ENCODE measurements around the gene RGL3. TPM values are rescaled to one million over a fixed set of nuclear protein-coding genes. Genes with fewer than 3 reads are reported as not detected.
"Not testable (repeated sequence)": the region's sequence is repeated elsewhere in the genome, so short reads cannot be mapped to it uniquely, and the experiment has no call there.

The RGL3 gene
- total RNA-seq, 2 donors from 2014 or later = 13.8 to 32.7 TPM

DNA sequence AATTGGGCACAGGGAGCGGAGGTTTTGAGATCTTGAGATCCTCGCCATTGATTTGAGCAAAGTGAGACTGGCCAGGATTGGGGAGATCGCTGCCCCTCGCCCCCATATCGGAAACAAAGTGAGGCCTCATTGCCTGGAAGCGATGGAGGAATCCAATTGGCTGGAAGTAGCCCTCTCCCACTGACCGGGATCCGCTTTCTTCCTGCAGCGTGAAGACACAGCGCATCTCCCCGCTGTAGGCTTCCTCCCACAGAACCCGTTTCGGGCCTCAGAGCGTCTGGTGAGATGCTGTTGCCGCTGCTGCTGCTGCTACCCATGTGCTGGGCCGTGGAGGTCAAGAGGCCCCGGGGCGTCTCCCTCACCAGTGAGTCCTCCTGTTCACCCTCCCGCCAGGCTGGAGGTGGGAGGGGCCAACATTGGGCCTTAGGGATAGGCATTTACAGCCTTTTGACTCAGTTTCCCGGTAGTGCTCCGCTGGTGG is 16.8 kb upstream of the RGL3 start:
- DNase-seq = peak; percentile 53
- peak overlapping the region; percentile 76 to 95 for H3K9ac ChIP-seq (ENCODE audit: low read depth in 2 of 2, low read length in 2 of 2)
- peaks cover 6% of the 10 kb centered on the region for H3K4me1 ChIP-seq
- peak overlapping the region; percentile 45 for H3K4me3 ChIP-seq
- H3K27me3 ChIP-seq = no peaks in the 10 kb centered on the region
- intact Hi-C loops (cut with DNase I) = no loop called here
- peak overlapping the region; percentile 56 for H3K27ac ChIP-seq
- H3K36me3 ChIP-seq = no peaks in the 10 kb centered on the region
- no peaks in the 10 kb centered on the region for H3K9me3 ChIP-seq
- TF ChIP-seq, protein P1, sequence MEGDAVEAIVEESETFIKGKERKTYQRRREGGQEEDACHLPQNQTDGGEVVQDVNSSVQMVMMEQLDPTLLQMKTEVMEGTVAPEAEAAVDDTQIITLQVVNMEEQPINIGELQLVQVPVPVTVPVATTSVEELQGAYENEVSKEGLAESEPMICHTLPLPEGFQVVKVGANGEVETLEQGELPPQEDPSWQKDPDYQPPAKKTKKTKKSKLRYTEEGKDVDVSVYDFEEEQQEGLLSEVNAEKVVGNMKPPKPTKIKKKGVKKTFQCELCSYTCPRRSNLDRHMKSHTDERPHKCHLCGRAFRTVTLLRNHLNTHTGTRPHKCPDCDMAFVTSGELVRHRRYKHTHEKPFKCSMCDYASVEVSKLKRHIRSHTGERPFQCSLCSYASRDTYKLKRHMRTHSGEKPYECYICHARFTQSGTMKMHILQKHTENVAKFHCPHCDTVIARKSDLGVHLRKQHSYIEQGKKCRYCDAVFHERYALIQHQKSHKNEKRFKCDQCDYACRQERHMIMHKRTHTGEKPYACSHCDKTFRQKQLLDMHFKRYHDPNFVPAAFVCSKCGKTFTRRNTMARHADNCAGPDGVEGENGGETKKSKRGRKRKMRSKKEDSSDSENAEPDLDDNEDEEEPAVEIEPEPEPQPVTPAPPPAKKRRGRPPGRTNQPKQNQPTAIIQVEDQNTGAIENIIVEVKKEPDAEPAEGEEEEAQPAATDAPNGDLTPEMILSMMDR (IDR thresholded peaks at IDR 0.05) = no peak

DNA sequence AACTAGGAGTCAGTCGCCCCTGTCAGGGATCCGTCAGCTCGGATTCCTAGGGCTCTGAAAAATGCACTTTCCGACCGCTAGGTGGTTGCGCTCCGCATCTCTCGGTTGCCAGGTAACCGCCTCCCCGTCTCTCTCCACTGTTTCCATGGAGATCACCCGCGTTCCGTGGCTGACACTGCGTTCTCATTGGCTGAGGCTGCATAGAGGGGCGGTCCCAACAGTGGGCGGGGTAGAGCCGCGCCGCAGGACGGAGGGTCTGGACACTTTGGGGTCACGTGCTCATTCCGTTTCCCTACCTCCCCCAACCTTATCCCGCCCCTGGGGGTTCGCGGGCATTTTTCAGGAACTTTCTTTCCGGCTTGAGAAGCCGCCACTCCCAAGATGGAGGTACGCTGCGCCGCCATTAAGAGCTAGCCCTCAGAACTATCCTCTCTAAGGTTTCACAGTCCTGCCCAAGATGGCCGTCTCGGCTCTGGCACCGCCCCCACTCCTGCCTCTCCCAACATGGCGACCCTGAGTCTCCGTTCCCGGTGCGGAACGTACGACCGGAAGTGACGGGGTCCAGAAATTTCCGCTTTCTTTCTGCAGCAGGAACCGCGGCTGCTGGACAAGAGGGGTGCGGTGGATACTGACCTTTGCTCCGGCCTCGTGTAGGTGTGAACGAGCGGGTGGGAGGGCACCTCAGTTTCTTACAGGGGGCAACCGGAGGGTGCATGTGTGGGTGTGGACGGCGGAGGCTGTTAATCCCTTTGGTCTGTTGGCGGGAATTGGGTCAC is 16.1 kb upstream of the RGL3 start, which contains the start of the genes ODAD3 and PRKCSH:
TSS of gene ODAD3 (minus strand) at position 65 of the 776 bp plus-strand sequence. CDS start 105 bp downstream, outside the sequence.
TSS of gene PRKCSH (plus strand) at position 579 of the 776 bp plus-strand sequence. CDS start 483 bp downstream, outside the sequence.
- Histone ChIP-seq H3K4me1 (peaks cover 6% of the 10 kb centered on the region), H3K4me3 (peak within 1 kb of the TSS; percentile 45), H3K27ac (peak within 1 kb of the TSS; percentile 56), H3K27me3 (no peaks in the 10 kb centered on the region), H3K9ac (ENCODE audit: low read depth in 2 of 2, low read length in 2 of 2) (peak within 1 kb of the TSS; percentile 76 to 95), H3K9me3 (no peaks in the 10 kb centered on the region), H3K36me3 (no peaks in the 10 kb centered on the region)
- TF ChIP-seq, protein P1 (IDR thresholded peaks at IDR 0.05) = peak; percentile 91
- DNase-seq = peak; percentile 99
- intact Hi-C loops (cut with DNase I) = no loop called here

DNA sequence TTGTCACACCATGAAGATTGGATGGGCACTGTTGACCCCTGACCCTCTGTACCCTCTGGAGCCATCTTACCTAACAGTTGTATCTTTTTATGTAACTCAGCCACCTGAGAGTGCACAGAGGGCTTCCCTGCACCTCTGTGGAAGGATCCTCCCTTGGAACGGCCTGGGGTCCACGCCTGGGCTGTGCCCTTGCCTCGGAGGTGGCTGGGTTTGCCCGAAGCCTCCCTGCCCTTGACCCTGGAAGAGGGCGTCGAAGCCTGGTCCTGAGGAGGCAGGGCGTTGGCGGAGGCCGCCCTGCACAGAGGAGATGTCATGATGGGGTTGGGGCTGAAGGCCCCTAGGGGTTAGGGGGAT is 15.6 kb upstream of the RGL3 start:
- H3K9me3 ChIP-seq = no peaks in the 10 kb centered on the region
- H3K27ac ChIP-seq = peak overlapping the region; percentile 56
- H3K4me1 ChIP-seq = peaks cover 6% of the 10 kb centered on the region
- TF ChIP-seq, protein P1 (IDR thresholded peaks at IDR 0.05) = no peak
- peak overlapping the region; percentile 46 to 51 for H3K9ac ChIP-seq (ENCODE audit: low read depth in 2 of 2, low read length in 2 of 2)
- intact Hi-C loops (cut with DNase I) = no loop called here
- peak overlapping the region; percentile 45 for H3K4me3 ChIP-seq
- H3K27me3 ChIP-seq = no peaks in the 10 kb centered on the region
- DNase-seq = no peak
- no peaks in the 10 kb centered on the region for H3K36me3 ChIP-seq

DNA sequence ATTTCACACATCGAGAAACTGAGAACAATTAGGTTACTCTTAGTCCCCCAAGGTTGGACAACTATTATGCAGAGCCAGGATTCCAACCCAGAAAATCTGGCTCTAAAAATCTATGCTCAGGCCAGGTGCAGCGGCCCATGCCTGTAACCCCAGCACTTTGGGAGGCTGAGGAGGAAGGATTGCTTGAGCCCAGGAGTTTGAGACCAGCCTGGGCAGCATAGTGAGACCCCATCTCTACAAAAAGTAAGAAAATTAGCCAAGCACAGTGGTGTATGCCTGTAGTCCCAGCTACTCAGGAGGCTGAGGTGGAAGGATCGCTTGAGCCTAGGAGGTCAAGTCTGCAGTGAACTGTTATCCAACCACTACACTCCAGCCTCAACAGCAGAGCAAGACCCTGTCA is 14.4 kb upstream of the RGL3 start:
- H3K4me3 ChIP-seq; intact Hi-C loops (cut with DNase I); H3K27ac ChIP-seq; H3K9ac ChIP-seq (ENCODE audit: low read depth in 2 of 2, low read length in 2 of 2); DNase-seq; H3K4me1 ChIP-seq; H3K9me3 ChIP-seq; H3K27me3 ChIP-seq; H3K36me3 ChIP-seq: not testable (repeated sequence)

DNA sequence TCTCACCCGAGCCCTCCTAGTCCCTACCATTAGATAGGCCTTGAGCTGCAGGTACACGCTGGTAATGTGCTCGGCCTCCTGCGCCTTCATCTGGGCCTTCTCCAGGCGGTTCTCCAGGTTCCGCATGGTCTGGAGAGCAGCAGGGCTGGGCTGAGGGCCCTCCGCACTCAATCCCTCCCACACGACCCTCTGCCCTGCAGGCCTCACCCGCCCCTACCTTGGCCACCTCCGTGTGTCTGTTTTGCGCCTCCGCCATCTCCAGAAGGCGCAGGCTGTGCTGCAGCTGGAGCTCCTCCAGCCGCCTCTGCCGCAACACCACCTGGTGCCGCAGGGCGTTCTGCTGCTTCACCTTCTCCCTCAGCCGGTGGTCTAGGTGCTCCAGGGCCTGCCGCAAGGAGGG is 7.5 kb upstream of the RGL3 start:
- no peak overlapping the region for H3K9ac ChIP-seq (ENCODE audit: low read depth in 2 of 2, low read length in 2 of 2)
- intact Hi-C loops (cut with DNase I) = no loop called here
- H3K4me3 ChIP-seq = no peak overlapping the region
- DNase-seq = no peak
- H3K36me3 ChIP-seq = no peaks in the 10 kb centered on the region
- TF ChIP-seq, protein P1 (IDR thresholded peaks at IDR 0.05) = no peak
- no peak overlapping the region for H3K27ac ChIP-seq
- peaks cover 19% of the 10 kb centered on the region for H3K27me3 ChIP-seq
- no peaks in the 10 kb centered on the region for H3K9me3 ChIP-seq
- peaks cover 4% of the 10 kb centered on the region for H3K4me1 ChIP-seq
